ENCODE measurements around the gene SH3BP5L.

SH3BP5L gene

DNA sequence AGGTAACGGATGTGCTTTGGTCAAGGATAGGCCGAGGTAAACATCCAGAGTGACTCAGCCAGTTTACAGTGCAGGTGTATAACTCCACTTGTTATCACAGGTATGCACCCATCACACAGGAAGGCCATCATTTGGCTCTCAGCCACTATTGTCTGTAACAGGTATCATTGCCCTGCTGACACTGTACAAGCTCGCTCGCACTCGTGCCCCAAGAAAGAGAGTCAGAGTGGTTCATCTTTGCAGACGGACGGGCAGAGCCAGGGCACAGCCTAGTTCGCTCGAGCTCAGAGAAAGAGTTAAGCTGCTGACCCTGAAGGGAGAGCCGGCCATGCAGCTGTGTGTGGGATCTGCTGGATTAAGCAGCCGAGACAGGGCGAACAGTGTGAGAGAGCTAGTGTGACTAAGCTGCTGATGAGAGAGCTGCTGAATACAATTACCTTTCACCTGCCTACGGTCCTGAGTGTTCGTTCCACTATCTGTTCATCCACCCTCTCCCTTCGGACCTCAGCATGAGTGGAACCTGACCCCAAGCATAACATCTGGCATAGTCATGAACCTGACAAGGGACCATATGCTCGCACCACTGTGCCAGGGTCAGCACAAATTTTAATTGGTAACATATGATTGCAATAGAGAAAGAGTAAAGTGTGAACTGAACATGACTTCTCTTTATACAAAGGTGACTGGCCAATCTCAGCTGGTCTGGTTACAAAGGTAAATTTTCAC, 43.1 kb downstream of the SH3BP5L start:
- in situ Hi-C loops (cut with MboI; ENCODE audit: low sequenced_read_pairs): no loop called here

DNA sequence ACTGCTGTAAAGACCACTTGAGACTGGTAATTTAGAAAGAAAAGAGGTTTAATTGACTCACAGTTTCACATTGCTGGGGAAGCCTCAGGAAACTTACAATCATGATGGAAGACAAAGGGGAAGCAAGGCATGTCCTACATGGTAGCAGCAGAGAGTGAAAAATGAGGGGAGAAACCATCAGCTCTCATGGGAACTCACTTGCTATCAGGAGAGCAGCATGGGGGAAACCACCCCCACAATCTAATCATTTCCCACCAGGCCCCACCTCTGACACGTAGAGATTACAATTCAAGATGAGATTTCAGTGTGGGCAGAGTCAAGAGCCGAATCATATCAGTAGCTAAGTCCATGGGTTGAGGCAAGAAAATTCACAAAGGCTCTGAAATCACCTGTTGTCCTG, 46.4 kb downstream of the SH3BP5L start:
- in situ Hi-C loops (cut with MboI; ENCODE audit: low sequenced_read_pairs): no loop called here

DNA sequence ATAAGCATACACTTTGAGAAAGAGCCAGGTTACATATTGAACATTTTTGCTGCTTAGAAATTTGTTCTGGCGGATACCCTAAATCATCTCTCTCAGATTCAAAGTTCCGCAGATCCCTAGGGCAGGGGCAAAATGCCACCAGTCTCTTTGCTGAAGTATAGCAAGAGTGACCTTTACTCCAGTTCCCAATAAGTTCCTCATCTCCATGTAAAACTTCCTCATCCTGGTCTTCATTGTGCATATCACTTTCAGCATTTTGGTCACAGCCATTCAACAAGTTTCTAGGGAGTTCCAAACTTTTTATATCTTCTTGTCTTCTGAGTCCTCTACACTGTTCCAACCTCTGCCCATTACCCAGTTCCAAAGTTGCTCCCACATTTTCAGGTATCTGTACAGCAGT, 46.8 kb downstream of the SH3BP5L start:
- in situ Hi-C loops (cut with MboI; ENCODE audit: low sequenced_read_pairs): no loop called here

DNA sequence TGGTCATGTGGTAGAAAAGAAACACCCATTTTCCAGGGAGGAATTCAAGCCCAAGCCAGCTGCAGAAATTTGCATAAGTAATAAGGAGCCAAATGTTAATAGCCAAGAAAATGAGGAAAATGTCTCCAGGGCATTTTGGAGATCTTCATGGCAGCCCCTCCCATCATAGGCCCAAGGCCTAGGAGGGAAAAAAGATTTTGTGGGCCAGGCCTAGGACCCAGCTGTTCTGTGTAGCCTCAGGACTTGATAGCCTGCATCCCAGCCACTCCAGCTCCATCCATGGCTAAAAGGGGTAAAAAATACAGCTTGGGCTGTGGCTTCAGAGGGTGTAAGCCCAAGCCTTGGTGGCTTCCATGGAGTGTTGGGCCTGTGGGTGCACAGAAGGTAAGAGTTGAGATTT, 48.7 kb downstream of the SH3BP5L start:
- in situ Hi-C loops (cut with MboI; ENCODE audit: low sequenced_read_pairs): no loop called here

- in situ Hi-C loops (cut with MboI; ENCODE audit: low sequenced_read_pairs): no loop called here
Observed at GRCh38 chr1:248775441-248775840, 50.3 kb downstream of the SH3BP5L start.

All from HL-60/S4 treated with retinoic acid at 250 ng/mL for 4 days and 3 days (cell line).